ENCODE results near the gene DPP7. TPM values are rescaled to one million over a fixed set of nuclear protein-coding genes. Genes with fewer than 3 reads are reported as not detected.

The DPP7 gene
- polyA plus RNA-seq, 1 of the 3 experiments (the other 2 are of a cell fraction): 127 TPM

DNA sequence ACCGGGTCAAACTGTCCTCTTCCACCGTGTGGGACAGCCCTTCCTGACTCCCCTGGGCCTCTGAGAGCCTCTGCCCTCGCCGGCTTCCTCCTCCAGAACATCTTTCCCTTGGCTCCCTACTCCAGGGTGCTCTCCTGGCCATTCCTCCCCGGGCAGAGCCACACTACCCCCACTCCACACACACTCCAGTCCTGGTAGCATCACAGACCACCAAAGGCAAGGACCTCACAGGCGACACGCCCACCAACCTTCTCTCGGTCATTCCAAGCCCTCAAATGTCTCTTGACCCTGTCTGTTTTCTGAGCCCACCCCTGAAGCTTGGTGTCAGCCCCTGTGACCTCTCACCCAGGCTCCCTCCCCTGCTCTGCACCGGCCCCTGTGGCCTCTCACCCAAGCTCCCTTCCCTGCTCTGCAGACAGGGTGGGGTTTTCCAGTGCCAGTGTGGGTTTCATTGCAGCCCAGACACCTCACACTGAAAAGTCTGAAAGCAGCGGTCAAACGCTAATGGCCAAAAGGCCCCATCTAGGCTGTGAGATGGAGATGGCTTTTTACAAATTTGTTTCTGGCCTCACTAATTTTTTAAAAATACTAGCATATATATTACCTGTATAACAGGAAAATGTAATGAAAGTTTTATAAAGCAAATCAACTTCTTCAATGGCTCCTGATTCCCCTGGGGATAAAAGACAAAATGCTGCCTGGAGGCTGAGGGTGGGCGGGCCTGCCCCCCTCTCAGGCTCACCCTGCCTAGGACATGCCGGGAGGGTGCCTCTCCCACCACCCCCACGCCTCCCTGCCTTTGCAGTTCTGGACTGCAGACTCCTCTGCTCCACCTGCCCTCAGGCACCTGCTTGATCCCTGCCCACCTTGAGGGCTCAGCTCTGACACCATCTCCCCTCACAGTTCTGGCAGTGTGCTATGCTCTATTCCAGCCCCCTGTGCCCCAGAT is 44.8 kb upstream of the DPP7 start:
- Histone ChIP-seq H3K9me3 (no peaks in the 10 kb centered on the region), H3K9ac (no peak overlapping the region), H3K27me3 (ENCODE audit: insufficient read depth) (no peaks in the 10 kb centered on the region), H3K9me2 (no peaks in the 10 kb centered on the region), H3K4me2 (no peak overlapping the region), H3K4me3 (ENCODE audit: low read depth in 2 of 2, low read length in 1 of 2) (no peak overlapping the region), H3K27ac (ENCODE audit: low read depth in 2 of 2, low read length in 1 of 2) (no peak overlapping the region), H2AFZ (ENCODE audit: low read depth) (no peak overlapping the region), H3K4me1 (ENCODE audit: control insufficient read depth in 1 of 2, insufficient read depth in 2 of 2, low read depth in 1 of 2, low read length in 1 of 2) (peaks cover 0 to 3% of the 10 kb centered on the region in 2 experiments; a peak in 1 of 4 replicates), H3F3A (replicated peaks; ENCODE audit: insufficient read depth) (no peaks in the 10 kb centered on the region), H3K79me2 (ENCODE audit: insufficient read depth) (no peaks in the 10 kb centered on the region), H4K20me1 (ENCODE audit: insufficient read depth) (no peaks in the 10 kb centered on the region), H3K36me3 (replicated peaks in 1 of 2; ENCODE audit: control insufficient read depth in 1 of 2, insufficient read depth in 2 of 2, low read length in 1 of 2) (no peaks in the 10 kb centered on the region)
- 50% methylated on average over 14 of the region's 14 CpGs for WGBS (ENCODE audit: low lambda C conversion rate)
- no peak for DNase-seq
- POLR2A ChIA-PET: no interaction called here
- TF ChIP-seq, protein P1, sequence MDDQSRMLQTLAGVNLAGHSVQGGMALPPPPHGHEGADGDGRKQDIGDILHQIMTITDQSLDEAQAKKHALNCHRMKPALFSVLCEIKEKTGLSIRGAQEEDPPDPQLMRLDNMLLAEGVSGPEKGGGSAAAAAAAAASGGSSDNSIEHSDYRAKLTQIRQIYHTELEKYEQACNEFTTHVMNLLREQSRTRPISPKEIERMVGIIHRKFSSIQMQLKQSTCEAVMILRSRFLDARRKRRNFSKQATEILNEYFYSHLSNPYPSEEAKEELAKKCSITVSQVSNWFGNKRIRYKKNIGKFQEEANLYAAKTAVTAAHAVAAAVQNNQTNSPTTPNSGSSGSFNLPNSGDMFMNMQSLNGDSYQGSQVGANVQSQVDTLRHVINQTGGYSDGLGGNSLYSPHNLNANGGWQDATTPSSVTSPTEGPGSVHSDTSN (IDR thresholded peaks at IDR 0.05): no peak
- TF ChIP-seq TAF1 (IDR thresholded peaks at IDR 0.05; ENCODE audit: borderline replicate concordance, low read depth, low read length): no peak
- TF ChIP-seq, protein P2, sequence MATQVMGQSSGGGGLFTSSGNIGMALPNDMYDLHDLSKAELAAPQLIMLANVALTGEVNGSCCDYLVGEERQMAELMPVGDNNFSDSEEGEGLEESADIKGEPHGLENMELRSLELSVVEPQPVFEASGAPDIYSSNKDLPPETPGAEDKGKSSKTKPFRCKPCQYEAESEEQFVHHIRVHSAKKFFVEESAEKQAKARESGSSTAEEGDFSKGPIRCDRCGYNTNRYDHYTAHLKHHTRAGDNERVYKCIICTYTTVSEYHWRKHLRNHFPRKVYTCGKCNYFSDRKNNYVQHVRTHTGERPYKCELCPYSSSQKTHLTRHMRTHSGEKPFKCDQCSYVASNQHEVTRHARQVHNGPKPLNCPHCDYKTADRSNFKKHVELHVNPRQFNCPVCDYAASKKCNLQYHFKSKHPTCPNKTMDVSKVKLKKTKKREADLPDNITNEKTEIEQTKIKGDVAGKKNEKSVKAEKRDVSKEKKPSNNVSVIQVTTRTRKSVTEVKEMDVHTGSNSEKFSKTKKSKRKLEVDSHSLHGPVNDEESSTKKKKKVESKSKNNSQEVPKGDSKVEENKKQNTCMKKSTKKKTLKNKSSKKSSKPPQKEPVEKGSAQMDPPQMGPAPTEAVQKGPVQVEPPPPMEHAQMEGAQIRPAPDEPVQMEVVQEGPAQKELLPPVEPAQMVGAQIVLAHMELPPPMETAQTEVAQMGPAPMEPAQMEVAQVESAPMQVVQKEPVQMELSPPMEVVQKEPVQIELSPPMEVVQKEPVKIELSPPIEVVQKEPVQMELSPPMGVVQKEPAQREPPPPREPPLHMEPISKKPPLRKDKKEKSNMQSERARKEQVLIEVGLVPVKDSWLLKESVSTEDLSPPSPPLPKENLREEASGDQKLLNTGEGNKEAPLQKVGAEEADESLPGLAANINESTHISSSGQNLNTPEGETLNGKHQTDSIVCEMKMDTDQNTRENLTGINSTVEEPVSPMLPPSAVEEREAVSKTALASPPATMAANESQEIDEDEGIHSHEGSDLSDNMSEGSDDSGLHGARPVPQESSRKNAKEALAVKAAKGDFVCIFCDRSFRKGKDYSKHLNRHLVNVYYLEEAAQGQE (IDR thresholded peaks at IDR 0.05; ENCODE audit: low read depth, low read length): no peak
- CTCF ChIA-PET: interaction anchor here (1.5 kb wide), 1 partner anchor 68 kb away, joined by 4 read pairs; the partner anchor contains the start of gene RNF224

DNA sequence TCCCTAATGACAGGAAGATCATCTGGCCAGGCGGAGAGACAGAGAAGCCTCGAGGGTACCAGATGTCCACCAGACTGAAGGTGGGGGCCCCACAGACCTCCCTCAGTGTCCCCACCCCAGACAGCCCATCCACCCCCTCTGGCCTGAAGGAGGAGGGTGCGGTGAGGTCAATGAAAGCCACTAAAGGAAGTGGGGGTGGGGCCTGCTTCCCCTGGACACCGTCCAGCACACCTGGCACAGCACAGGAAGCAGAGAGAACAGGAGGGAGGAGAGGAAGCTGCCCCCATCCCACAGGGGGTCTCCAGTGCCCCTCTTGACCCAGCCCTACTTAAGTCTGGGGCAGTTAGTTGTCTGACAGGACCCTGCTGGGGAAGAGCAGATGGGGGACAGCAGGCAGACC is 44.1 kb upstream of the DPP7 start:
- Histone ChIP-seq H3K9ac (no peak overlapping the region), H3F3A (replicated peaks; ENCODE audit: insufficient read depth) (no peaks in the 10 kb centered on the region), H4K20me1 (ENCODE audit: insufficient read depth) (no peaks in the 10 kb centered on the region), H3K27me3 (ENCODE audit: insufficient read depth) (no peaks in the 10 kb centered on the region), H3K79me2 (ENCODE audit: insufficient read depth) (no peaks in the 10 kb centered on the region), H3K4me3 (ENCODE audit: low read depth in 2 of 2, low read length in 1 of 2) (no peak overlapping the region), H3K9me2 (no peaks in the 10 kb centered on the region), H3K27ac (ENCODE audit: low read depth in 2 of 2, low read length in 1 of 2) (no peak overlapping the region), H3K9me3 (no peaks in the 10 kb centered on the region), H3K4me1 (ENCODE audit: control insufficient read depth in 1 of 2, insufficient read depth in 2 of 2, low read depth in 1 of 2, low read length in 1 of 2) (peaks cover 0 to 3% of the 10 kb centered on the region in 2 experiments; a peak in 1 of 4 replicates), H3K4me2 (no peak overlapping the region), H3K36me3 (replicated peaks in 1 of 2; ENCODE audit: control insufficient read depth in 1 of 2, insufficient read depth in 2 of 2, low read length in 1 of 2) (no peaks in the 10 kb centered on the region), H2AFZ (ENCODE audit: low read depth) (no peak overlapping the region)
- 43% methylated on average over 4 of the region's 4 CpGs for WGBS (ENCODE audit: low lambda C conversion rate)
- no peak for TF ChIP-seq EZH2phosphoT487 (IDR thresholded peaks at IDR 0.05; ENCODE audit: borderline replicate concordance, low read depth)
- no peak for TF ChIP-seq SIN3A (IDR thresholded peaks at IDR 0.05; ENCODE audit: borderline replicate concordance, low read depth, low read length)
- TF ChIP-seq SMC3 (IDR thresholded peaks at IDR 0.05; ENCODE audit: low read depth, low read length): no peak
- POLR2A ChIA-PET: no interaction called here
- CTCF ChIA-PET: interaction anchor here (1.0 to 1.5 kb wide), 2 partner anchors 13 to 69 kb away, joined by 3 to 4 read pairs; partner anchors contain the start of genes RNF224 and TMEM210
- no peak for DNase-seq

All from SK-N-SH (cell line).